ENCODE data around the gene GABRG1. TPM values are rescaled to one million over a fixed set of nuclear protein-coding genes. Genes with fewer than 3 reads are reported as not detected.

The GABRG1 gene
- total RNA-seq, result not detected
- not detected for polyA plus RNA-seq

DNA sequence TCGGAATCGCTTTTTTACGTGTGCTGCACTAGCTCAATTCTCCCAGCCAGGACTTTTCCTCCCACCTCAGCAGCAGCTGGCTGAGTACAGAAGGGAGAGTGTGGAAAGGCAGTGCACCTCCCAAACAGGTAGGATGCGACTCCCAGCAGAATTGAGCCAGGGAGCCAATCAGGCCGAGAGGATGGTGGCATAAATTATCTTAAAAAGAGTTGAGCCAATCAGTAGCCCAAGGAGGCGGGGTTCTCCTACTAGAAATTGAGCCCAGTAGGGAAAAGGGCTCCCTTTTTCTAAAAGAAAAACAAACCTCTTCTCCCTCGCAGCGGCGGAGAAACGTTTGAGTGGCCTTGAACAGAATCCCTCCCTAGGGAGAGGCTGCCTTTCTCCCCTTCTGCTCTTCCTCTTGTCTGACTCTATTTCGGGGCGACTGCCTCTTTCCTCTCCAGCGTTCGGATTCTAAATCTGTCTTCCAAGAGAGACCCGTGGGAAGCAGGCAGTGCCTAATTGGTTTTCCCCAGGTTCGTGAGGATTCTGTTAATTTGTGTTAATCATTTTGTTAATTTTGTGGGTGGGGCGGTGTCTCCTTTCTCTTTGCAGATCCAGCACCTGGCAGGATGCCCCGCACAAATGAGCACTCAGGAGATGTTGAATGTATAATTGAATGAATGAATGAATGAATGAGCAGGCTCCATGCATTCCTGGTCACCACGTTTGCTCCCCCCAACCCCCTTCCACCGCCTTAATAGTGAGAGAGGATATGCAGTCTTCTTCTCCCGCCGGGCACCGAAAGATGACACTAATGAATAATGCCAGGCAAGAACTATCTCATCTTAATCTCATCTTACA lies at the start of gene GABRG1:
Gene GABRG1, minus strand, starts transcription at position 142 of the 843 bp plus-strand sequence. Its CDS starts 141 bp downstream, at position 1.
- H3K27me3 Mint-ChIP-seq, result no peaks in the 10 kb centered on the region
- CTCF ChIA-PET (ENCODE audit: partially characterized antibody), result no interaction called here
- H3K4me3 Mint-ChIP-seq, result no peak within 1 kb of the TSS
- no peak within 1 kb of the TSS for H3K27ac ChIP-seq (ENCODE audit: low read depth, low read length)
- no peak for DNase-seq
- H3K36me3 Mint-ChIP-seq, result no peaks in the 10 kb centered on the region
- intact Hi-C loops (cut with micrococcal nuclease), result no loop called here
- no peak within 1 kb of the TSS for H3K4me3 ChIP-seq (ENCODE audit: low read length in 2 of 2)
- peaks cover 0 to 16% (median 7%) of the 10 kb centered on the region in 8 donors for H3K9me3 Mint-ChIP-seq
- no peak within 1 kb of the TSS for H3K27ac Mint-ChIP-seq
- H3K9me3 ChIP-seq (ENCODE audit: control insufficient read depth in 1 of 2, low read length in 2 of 2), result no peaks in the 10 kb centered on the region
- H3K4me1 ChIP-seq (ENCODE audit: insufficient read depth, low read length), result no peaks in the 10 kb centered on the region
- POLR2A ChIA-PET (ENCODE audit: partially characterized antibody), result no interaction called here
- H3K4me1 Mint-ChIP-seq, result no peaks in the 10 kb centered on the region
- H3K27me3 ChIP-seq (ENCODE audit: insufficient read depth, low read length), result no peaks in the 10 kb centered on the region
- H3K36me3 ChIP-seq (ENCODE audit: insufficient read depth, low read length), result no peaks in the 10 kb centered on the region

DNA sequence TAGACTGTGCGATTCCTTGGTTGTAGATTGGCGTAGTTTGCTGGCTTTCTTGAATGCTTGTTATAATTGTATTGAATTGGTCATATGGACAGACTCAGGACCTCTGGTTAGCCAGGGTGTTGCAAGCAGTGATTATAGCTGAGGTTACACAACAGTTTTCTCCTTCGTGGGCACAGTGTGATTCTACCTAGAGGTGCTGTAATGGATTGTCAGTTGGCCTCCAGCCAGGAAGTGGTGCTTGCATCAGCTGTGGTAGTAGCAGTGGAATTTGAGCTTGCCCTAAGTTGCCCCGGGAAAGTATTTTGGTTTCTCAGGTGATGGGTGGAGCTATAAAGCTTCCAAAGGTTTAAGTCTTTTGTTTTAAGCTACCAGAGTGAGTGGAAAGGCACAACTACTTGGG lies 23.1 kb upstream of the GABRG1 start:
- no peaks in the 10 kb centered on the region for H3K27me3 Mint-ChIP-seq
- ChIA-PET CTCF (ENCODE audit: partially characterized antibody) (no interaction called here), POLR2A (ENCODE audit: partially characterized antibody) (no interaction called here)
- DNase-seq, result no peak
- H3K27ac ChIP-seq (ENCODE audit: low read depth, low read length), result no peak overlapping the region
- H3K9me3 Mint-ChIP-seq, result peaks cover 3 to 32% (median 13%) of the 10 kb centered on the region in 8 donors
- no peak overlapping the region for H3K27ac Mint-ChIP-seq
- H3K4me1 ChIP-seq (ENCODE audit: insufficient read depth, low read length), result no peaks in the 10 kb centered on the region
- intact Hi-C loops (cut with micrococcal nuclease), result no loop called here
- peaks cover 0 to 9% of the 10 kb centered on the region in 2 donors for H3K9me3 ChIP-seq (ENCODE audit: control insufficient read depth in 1 of 2, low read length in 2 of 2)
- no peaks in the 10 kb centered on the region for H3K4me1 Mint-ChIP-seq
- no peak overlapping the region for H3K4me3 Mint-ChIP-seq
- no peaks in the 10 kb centered on the region for H3K36me3 ChIP-seq (ENCODE audit: insufficient read depth, low read length)
- no peaks in the 10 kb centered on the region for H3K36me3 Mint-ChIP-seq
- H3K4me3 ChIP-seq (ENCODE audit: low read length in 2 of 2), result no peak overlapping the region
- no peaks in the 10 kb centered on the region for H3K27me3 ChIP-seq (ENCODE audit: insufficient read depth, low read length)

DNA sequence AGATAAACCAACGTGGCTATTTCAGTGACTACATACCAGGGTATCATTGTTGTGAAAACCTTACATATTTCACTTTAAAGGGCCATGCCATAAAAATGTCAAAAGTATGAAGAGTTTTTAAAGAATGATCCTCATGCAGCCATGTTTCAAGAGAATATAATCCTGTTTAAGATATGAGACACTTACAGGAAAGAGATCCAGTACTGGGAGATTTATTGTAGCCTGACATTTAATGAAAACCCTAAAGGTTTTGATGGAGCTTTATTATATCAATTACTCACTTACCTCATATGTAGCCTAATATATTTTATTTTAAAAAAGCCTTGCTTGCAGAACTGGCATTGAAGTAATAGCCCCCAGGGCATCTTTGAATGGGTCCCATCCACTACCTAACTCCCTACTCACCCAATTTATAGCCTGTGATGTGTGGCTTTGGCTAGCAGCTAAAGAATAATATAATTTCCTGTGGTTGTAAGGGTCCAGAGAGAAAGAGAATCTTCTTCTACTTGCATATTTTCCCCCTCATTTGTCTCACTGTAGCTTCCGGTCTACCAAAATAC lies 7.7 kb upstream of the GABRG1 start:
- Histone ChIP-seq H3K4me3 (ENCODE audit: low read length in 2 of 2) (no peak overlapping the region), H3K4me1 (ENCODE audit: insufficient read depth, low read length) (no peaks in the 10 kb centered on the region), H3K9me3 (ENCODE audit: control insufficient read depth in 1 of 2, low read length in 2 of 2) (no peaks in the 10 kb centered on the region), H3K36me3 (ENCODE audit: insufficient read depth, low read length) (no peaks in the 10 kb centered on the region), H3K27me3 (ENCODE audit: insufficient read depth, low read length) (no peaks in the 10 kb centered on the region), H3K27ac (ENCODE audit: low read depth, low read length) (no peak overlapping the region)
- intact Hi-C loops (cut with micrococcal nuclease), result no loop called here
- DNase-seq, result no peak
- ChIA-PET POLR2A (ENCODE audit: partially characterized antibody) (no interaction called here), CTCF (ENCODE audit: partially characterized antibody) (no interaction called here)
- Mint-ChIP-seq H3K27me3 (no peaks in the 10 kb centered on the region), H3K4me3 (no peak overlapping the region), H3K36me3 (no peaks in the 10 kb centered on the region), H3K27ac (no peak overlapping the region), H3K4me1 (no peaks in the 10 kb centered on the region), H3K9me3 (peaks cover 3 to 20% (median 7%) of the 10 kb centered on the region in 8 donors)

DNA sequence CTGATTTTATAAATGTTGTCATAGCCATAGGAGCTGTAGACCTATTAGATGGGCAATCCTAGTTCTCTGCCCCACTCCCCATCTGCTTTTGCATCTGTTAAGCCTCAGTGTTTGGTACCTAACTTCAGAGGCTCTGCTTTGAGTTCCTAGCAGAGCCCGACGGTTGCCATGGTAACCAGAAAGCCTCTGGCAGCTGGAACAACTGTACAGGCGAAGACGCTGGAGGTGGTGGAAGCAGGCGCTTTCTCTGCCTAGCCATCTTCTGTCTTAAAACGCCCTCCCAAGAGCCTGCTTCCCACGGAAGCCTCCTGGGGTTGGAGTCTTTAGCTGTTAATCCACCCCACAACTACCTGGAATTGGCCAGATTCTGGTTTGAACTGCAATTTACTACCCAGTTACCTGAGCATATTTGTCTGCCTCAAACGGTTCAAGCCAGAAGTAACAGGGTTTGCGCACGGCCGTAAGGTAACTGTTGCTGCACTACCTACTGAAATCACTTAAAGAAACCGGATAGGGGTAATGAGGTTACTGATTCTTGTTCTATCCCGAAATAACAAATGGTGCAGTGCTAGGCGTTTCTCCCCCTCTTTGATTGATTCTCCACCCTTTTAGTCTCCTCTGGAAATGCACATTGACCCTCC lies 1.0 kb upstream of the GABRG1 start:
- CTCF ChIA-PET (ENCODE audit: partially characterized antibody), result no interaction called here

DNA sequence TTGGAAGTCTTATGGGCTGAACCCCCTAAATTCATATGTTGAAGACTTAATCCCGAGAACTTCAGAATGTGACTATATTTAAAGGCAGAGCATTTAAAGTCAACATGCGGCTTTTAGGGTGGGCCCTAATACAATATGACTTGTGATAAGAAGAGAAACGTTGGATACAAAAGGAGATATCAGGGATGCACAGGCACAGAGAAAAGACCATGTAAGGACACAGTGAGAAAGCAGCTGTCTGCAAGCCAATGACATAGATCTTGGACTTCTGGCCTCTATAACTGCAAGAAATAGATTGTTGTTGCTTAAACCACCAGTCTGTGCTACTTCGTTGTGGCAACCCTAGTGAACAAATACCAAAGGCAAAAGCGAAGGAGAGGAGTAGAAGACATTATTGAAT lies 42.2 kb downstream of the GABRG1 start:
- Mint-ChIP-seq H3K27ac (no peak overlapping the region), H3K9me3 (peaks cover 0 to 19% (median 8%) of the 10 kb centered on the region in 8 donors), H3K27me3 (no peaks in the 10 kb centered on the region)

More for the DNA sequence above, 1.0 kb upstream of the GABRG1 start:
- H3K36me3 ChIP-seq (ENCODE audit: insufficient read depth, low read length), result no peaks in the 10 kb centered on the region
- H3K4me3 Mint-ChIP-seq, result no peak overlapping the region
- H3K4me1 Mint-ChIP-seq, result no peaks in the 10 kb centered on the region
- H3K36me3 Mint-ChIP-seq, result no peaks in the 10 kb centered on the region
- intact Hi-C loops (cut with micrococcal nuclease), result no loop called here
- peaks cover 0 to 20% (median 6%) of the 10 kb centered on the region in 8 donors for H3K9me3 Mint-ChIP-seq
- no peaks in the 10 kb centered on the region for H3K9me3 ChIP-seq (ENCODE audit: control insufficient read depth in 1 of 2, low read length in 2 of 2)
- H3K27me3 Mint-ChIP-seq, result no peaks in the 10 kb centered on the region
- no peak overlapping the region for H3K27ac Mint-ChIP-seq
- H3K27me3 ChIP-seq (ENCODE audit: insufficient read depth, low read length), result no peaks in the 10 kb centered on the region
- no peaks in the 10 kb centered on the region for H3K4me1 ChIP-seq (ENCODE audit: insufficient read depth, low read length)
- no peak for DNase-seq
- POLR2A ChIA-PET (ENCODE audit: partially characterized antibody), result no interaction called here
- no peak overlapping the region for H3K4me3 ChIP-seq (ENCODE audit: low read length in 2 of 2)
- no peak overlapping the region for H3K27ac ChIP-seq (ENCODE audit: low read depth, low read length)

DNA sequence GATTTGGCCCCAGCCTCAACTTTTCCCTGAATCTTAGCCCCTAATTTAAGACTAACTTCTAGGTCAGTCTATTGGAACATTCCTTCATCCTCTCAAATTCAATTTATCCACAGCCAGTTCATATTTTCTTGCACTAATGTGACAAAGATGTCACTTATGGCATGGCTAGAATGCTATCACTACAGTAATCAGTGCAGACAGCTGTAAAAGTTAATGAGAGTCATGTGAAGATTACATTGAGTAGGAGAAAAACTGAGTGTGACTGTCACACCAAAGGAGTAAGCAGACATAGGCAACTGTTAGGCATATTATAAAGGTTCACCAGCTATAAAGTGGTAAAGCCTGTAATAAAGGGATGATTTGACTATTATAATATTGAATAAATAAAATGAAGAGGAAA lies 42.6 kb downstream of the GABRG1 start:
- Mint-ChIP-seq H3K27me3 (no peaks in the 10 kb centered on the region), H3K36me3 (no peaks in the 10 kb centered on the region), H3K4me3 (no peak overlapping the region), H3K4me1 (no peaks in the 10 kb centered on the region), H3K9me3 (peaks cover 0 to 19% (median 8%) of the 10 kb centered on the region in 8 donors), H3K27ac (peak overlapping the region in 1 of 7 donors; percentile 10)
- ChIA-PET POLR2A (ENCODE audit: partially characterized antibody) (no interaction called here), CTCF (ENCODE audit: partially characterized antibody) (no interaction called here)
- Histone ChIP-seq H3K4me3 (ENCODE audit: low read length in 2 of 2) (no peak overlapping the region), H3K36me3 (ENCODE audit: insufficient read depth, low read length) (no peaks in the 10 kb centered on the region), H3K9me3 (ENCODE audit: control insufficient read depth in 1 of 2, low read length in 2 of 2) (no peaks in the 10 kb centered on the region), H3K27ac (ENCODE audit: low read depth, low read length) (no peak overlapping the region), H3K27me3 (ENCODE audit: insufficient read depth, low read length) (no peaks in the 10 kb centered on the region), H3K4me1 (ENCODE audit: insufficient read depth, low read length) (no peaks in the 10 kb centered on the region)
- no peak for DNase-seq
- intact Hi-C loops (cut with micrococcal nuclease), result no loop called here

More for the DNA sequence above, 42.2 kb downstream of the GABRG1 start:
- Histone ChIP-seq H3K4me3 (ENCODE audit: low read length in 2 of 2) (no peak overlapping the region), H3K9me3 (ENCODE audit: control insufficient read depth in 1 of 2, low read length in 2 of 2) (no peaks in the 10 kb centered on the region), H3K27ac (ENCODE audit: low read depth, low read length) (no peak overlapping the region), H3K36me3 (ENCODE audit: insufficient read depth, low read length) (no peaks in the 10 kb centered on the region), H3K27me3 (ENCODE audit: insufficient read depth, low read length) (no peaks in the 10 kb centered on the region), H3K4me1 (ENCODE audit: insufficient read depth, low read length) (no peaks in the 10 kb centered on the region)
- no peak overlapping the region for H3K4me3 Mint-ChIP-seq
- POLR2A ChIA-PET (ENCODE audit: partially characterized antibody), result no interaction called here
- H3K36me3 Mint-ChIP-seq, result no peaks in the 10 kb centered on the region
- no peak for DNase-seq
- no peaks in the 10 kb centered on the region for H3K4me1 Mint-ChIP-seq
- intact Hi-C loops (cut with micrococcal nuclease), result no loop called here
- CTCF ChIA-PET (ENCODE audit: partially characterized antibody), result no interaction called here

DNA sequence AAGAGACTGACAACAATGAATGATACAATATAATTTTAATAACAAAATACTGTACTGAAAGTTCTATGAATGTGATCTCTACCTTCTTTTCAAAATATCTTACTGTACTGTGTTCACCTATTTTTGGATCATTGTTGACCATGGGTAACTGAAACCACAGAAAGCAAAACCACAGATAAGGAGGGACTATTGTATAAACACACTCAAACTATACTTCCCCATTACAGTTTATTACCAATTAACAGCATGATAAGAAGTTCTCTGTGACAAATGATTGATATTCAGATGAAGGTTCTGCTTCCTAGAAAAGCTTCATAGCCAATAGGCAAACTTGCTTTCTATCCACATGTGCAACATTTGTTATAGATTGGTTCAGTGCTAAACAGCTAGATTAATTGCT lies 50.1 kb downstream of the GABRG1 start:
- Histone ChIP-seq H3K36me3 (ENCODE audit: insufficient read depth, low read length) (no peaks in the 10 kb centered on the region), H3K4me1 (ENCODE audit: insufficient read depth, low read length) (no peaks in the 10 kb centered on the region), H3K27me3 (ENCODE audit: insufficient read depth, low read length) (no peaks in the 10 kb centered on the region), H3K27ac (ENCODE audit: low read depth, low read length) (no peak overlapping the region), H3K4me3 (ENCODE audit: low read length in 2 of 2) (no peak overlapping the region), H3K9me3 (ENCODE audit: control insufficient read depth in 1 of 2, low read length in 2 of 2) (no peaks in the 10 kb centered on the region)
- DNase-seq, result no peak
- Mint-ChIP-seq H3K4me3 (no peak overlapping the region), H3K9me3 (peaks cover 0 to 3% (median 0%) of the 10 kb centered on the region in 8 donors), H3K27me3 (no peaks in the 10 kb centered on the region), H3K27ac (no peak overlapping the region), H3K36me3 (no peaks in the 10 kb centered on the region), H3K4me1 (no peaks in the 10 kb centered on the region)
- ChIA-PET POLR2A (ENCODE audit: partially characterized antibody) (no interaction called here), CTCF (ENCODE audit: partially characterized antibody) (no interaction called here)
- intact Hi-C loops (cut with micrococcal nuclease), result no loop called here

Data from CD4-positive, alpha-beta memory T cell (primary cell).